ENCODE data around the gene NEK11. TPM values are rescaled to one million over a fixed set of nuclear protein-coding genes. Genes with fewer than 3 reads are reported as not detected.

NEK11 gene
- total and polyA plus RNA-seq, 4 donors = 2.4 to 14.5 (median 4.5) TPM

DNA sequence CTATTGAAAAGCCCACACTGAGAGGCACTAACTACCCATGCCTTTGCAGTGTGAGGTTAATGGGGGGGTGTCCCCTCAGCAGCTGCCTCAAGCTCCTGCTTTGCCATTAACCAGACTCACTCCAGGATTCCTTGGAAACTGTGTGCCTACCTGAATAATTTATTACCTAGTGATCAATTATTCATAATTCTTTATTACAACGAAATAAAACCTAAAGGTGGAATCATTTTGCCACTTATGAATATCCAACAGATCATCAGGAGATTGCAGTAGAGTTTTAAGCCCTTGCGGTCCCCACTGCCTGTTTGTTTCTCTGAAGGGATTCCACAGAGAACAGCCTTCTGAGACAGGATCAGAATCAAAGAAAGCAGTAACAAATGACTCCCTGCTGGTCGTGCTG is 23.3 kb downstream of the NEK11 start:
- no peaks in the 10 kb centered on the region for H3K9me3 ChIP-seq (ENCODE audit: control insufficient read depth, low read length)
- H3K27me3 ChIP-seq (ENCODE audit: control insufficient read depth in 1 of 2, insufficient read depth in 2 of 2, low read length in 1 of 2) = no peaks in the 10 kb centered on the region
- no peaks in the 10 kb centered on the region for H3K36me3 ChIP-seq (ENCODE audit: control insufficient read depth in 1 of 2, insufficient read depth in 2 of 2, low read length in 1 of 2)
- no peak for DNase-seq
- no peak overlapping the region for H3K4me3 ChIP-seq (ENCODE audit: low read length in 2 of 2)
- ATAC-seq (ENCODE audit: low FRiP score) = no peak
- 70 to 73% methylated on average over 3 of the region's 3 CpGs for WGBS, 2 donors
- H3K27ac ChIP-seq (ENCODE audit: low read depth in 1 of 2, low read length in 2 of 2) = no peak overlapping the region
- intact Hi-C loops (cut with DNase I) = no loop called here
- no peaks in the 10 kb centered on the region for H3K4me1 ChIP-seq (ENCODE audit: control insufficient read depth in 1 of 2, insufficient read depth in 2 of 2, low read length in 2 of 2)

DNA sequence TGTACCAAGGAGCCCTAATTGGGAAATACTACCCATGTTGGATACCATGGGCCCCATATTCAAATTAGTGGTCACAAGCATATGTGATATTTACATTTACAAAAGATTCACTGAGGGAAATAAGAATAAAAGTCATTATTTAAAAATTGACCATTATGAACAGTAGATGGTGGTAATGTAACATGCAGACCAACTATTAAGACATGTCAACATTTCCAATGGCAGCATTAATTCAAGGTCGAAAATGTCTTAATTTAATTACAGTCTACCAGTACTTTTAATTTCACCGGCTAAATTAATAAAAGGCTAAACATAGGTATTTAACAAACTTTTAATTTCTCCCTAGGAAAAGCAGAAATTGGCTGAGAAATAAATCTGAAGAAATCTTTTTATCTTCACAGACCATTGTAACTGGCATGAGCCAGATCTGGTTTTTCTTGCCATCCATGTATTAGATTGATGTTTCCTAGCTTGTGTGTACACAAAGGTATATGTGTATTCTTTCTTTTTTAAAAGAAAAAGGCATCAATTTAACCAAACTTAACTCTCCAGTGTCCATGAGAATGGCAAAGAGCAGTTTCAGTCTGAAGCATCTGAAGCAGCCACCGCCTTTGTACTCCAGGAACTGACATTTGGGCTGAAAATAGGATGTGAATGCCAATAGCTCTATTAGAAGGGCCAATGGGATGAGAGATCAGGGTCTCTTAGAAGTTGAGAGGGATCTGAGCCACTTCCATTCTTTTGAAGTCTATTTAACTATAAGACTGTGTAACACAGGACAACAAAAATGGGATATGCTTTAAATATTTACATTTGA is 26.6 kb downstream of the NEK11 start:
- Histone ChIP-seq H3K4me1 (ENCODE audit: control insufficient read depth in 1 of 2, insufficient read depth in 2 of 2, low read length in 2 of 2) (no peaks in the 10 kb centered on the region), H3K36me3 (ENCODE audit: control insufficient read depth in 1 of 2, insufficient read depth in 2 of 2, low read length in 1 of 2) (no peaks in the 10 kb centered on the region), H3K4me3 (ENCODE audit: low read length in 2 of 2) (no peak overlapping the region), H3K9me3 (ENCODE audit: control insufficient read depth, low read length) (no peaks in the 10 kb centered on the region), H3K27me3 (ENCODE audit: control insufficient read depth in 1 of 2, insufficient read depth in 2 of 2, low read length in 1 of 2) (no peaks in the 10 kb centered on the region), H3K27ac (ENCODE audit: low read depth in 1 of 2, low read length in 2 of 2) (no peak overlapping the region)
- ATAC-seq (ENCODE audit: low FRiP score) = no peak
- intact Hi-C loops (cut with DNase I) = no loop called here
- DNase-seq = no peak
- 90% methylated on average over 3 of the region's 3 CpGs for WGBS, 2 donors

DNA sequence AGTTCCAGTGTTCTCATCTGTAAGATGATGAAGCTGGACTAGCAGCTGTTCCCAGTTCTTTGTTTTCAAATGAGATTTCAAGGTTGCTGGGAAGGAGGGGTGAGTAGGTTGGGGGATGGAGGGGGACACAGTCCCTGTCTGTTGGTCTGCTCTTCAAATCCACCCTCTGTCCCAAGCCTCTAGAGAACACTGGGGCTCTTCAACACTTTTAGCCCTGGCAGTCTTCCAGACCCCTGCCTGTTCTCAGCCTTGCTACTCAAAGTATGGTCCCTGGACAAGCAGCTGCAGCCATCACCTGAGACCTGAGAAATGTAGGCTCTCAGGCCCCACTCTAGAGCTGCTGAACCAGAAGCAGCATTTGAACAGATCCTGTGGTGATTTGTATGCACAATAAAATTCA is 41.3 kb downstream of the NEK11 start:
- no peak for ATAC-seq (ENCODE audit: low FRiP score)
- no peak for DNase-seq
- no peak overlapping the region for H3K4me3 ChIP-seq (ENCODE audit: low read length in 2 of 2)
- no peaks in the 10 kb centered on the region for H3K27me3 ChIP-seq (ENCODE audit: control insufficient read depth in 1 of 2, insufficient read depth in 2 of 2, low read length in 1 of 2)
- H3K4me1 ChIP-seq (ENCODE audit: control insufficient read depth in 1 of 2, insufficient read depth in 2 of 2, low read length in 2 of 2) = peaks cover 0 to 3% of the 10 kb centered on the region in 2 donors
- no peaks in the 10 kb centered on the region for H3K9me3 ChIP-seq (ENCODE audit: control insufficient read depth, low read length)
- H3K36me3 ChIP-seq (ENCODE audit: control insufficient read depth in 1 of 2, insufficient read depth in 2 of 2, low read length in 1 of 2) = no peaks in the 10 kb centered on the region
- no peak overlapping the region for H3K27ac ChIP-seq (ENCODE audit: low read depth in 1 of 2, low read length in 2 of 2)
- intact Hi-C loops (cut with DNase I) = no loop called here

DNA sequence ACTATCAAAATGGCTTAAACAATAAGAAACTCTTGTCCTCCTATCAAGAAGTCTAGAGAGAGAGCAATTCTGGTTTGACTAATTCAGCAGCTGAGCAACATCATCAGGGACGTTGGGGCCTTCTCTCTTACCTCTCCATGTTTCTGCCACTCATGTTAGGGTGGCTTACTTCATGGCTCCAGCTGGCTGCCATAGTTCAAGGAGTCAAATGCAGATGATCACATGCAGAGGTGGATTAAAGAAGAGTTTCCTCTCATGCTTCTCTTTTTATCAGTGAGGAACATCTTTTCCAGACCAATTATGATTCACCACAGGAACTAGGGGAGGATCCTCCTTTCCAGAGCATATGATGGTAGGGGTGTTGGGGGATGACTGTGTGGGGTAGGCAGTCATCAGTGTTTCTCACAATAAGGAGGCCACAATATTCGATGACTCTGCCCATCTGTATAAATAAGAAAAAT is 45.5 kb downstream of the NEK11 start:
- 72 to 81% methylated on average over 2 of the region's 2 CpGs for WGBS, 2 donors
- Histone ChIP-seq H3K36me3 (ENCODE audit: control insufficient read depth in 1 of 2, insufficient read depth in 2 of 2, low read length in 1 of 2) (no peaks in the 10 kb centered on the region), H3K27me3 (ENCODE audit: control insufficient read depth in 1 of 2, insufficient read depth in 2 of 2, low read length in 1 of 2) (no peaks in the 10 kb centered on the region), H3K4me1 (ENCODE audit: control insufficient read depth in 1 of 2, insufficient read depth in 2 of 2, low read length in 2 of 2) (peaks cover 0 to 3% of the 10 kb centered on the region in 2 donors), H3K27ac (ENCODE audit: low read depth in 1 of 2, low read length in 2 of 2) (no peak overlapping the region), H3K9me3 (ENCODE audit: control insufficient read depth, low read length) (no peaks in the 10 kb centered on the region), H3K4me3 (ENCODE audit: low read length in 2 of 2) (no peak overlapping the region)
- no peak for DNase-seq
- ATAC-seq (ENCODE audit: low FRiP score) = no peak
- intact Hi-C loops (cut with DNase I) = no loop called here

DNA sequence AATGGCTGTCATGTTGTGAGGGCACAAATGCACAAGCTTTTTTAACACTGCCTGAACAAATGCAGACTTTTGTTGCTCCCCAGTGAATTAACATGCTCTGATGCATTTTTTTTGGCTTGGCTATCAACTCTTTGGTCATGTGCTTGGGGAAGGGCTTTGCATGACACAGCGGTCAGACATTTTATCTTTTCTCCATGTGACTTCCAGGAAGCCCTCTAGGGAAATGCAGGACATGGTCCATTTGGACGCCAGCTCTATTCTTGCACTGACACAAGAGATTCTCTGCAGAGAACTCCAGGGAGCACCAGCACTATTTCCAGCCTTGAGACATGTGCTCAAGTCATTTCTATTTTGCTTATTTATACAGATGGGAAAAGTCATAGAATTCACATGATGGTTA is 46.2 kb downstream of the NEK11 start:
- Histone ChIP-seq H3K36me3 (ENCODE audit: control insufficient read depth in 1 of 2, insufficient read depth in 2 of 2, low read length in 1 of 2) (no peaks in the 10 kb centered on the region), H3K27me3 (ENCODE audit: control insufficient read depth in 1 of 2, insufficient read depth in 2 of 2, low read length in 1 of 2) (no peaks in the 10 kb centered on the region), H3K4me3 (ENCODE audit: low read length in 2 of 2) (no peak overlapping the region), H3K27ac (ENCODE audit: low read depth in 1 of 2, low read length in 2 of 2) (no peak overlapping the region), H3K9me3 (ENCODE audit: control insufficient read depth, low read length) (no peaks in the 10 kb centered on the region), H3K4me1 (ENCODE audit: control insufficient read depth in 1 of 2, insufficient read depth in 2 of 2, low read length in 2 of 2) (peaks cover 0 to 3% of the 10 kb centered on the region in 2 donors)
- peak; percentile 73 for ATAC-seq (ENCODE audit: low FRiP score)
- no peak for DNase-seq
- 9 to 20% methylated on average over 2 of the region's 2 CpGs for WGBS, 2 donors
- intact Hi-C loops (cut with DNase I) = no loop called here

DNA sequence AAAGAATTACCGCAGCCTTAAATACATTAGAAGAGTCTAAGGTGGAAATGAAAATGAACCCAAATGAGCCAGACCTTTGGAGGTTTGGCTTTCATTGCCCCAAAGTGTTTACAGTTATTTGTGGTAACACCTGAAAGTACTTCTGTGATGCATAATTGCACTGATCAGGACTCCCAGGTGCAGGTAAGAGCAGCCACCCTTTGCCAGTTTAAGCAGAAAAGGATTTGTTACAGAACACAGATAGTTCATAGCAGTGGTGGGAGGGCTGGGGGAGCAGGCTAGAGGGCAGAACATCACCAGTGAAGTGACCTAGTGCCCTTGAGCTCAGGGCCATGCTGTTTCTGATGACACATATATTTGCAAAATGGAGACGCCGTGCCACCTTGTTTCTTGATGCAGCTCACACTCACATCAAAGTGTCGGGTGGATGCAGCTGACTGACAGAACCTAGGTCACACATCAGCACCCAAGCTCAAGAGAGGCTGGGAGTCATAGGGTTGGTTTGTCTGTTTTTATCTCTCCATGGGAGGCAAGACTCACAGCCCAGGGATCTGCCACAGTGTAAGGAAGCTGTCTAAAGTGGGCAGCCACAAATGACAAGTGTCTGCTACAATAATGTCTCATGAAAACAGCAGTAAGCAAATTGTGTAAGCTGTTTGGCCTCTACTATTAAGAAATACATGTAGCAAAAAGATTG is 49.1 kb downstream of the NEK11 start:
- no peaks in the 10 kb centered on the region for H3K9me3 ChIP-seq (ENCODE audit: control insufficient read depth, low read length)
- 61 to 71% methylated on average over 4 of the region's 4 CpGs for whole genome bisulfite sequencing, 2 donors
- no peaks in the 10 kb centered on the region for H3K27me3 ChIP-seq (ENCODE audit: control insufficient read depth in 1 of 2, insufficient read depth in 2 of 2, low read length in 1 of 2)
- H3K4me1 ChIP-seq (ENCODE audit: control insufficient read depth in 1 of 2, insufficient read depth in 2 of 2, low read length in 2 of 2) = peaks cover 0 to 3% of the 10 kb centered on the region in 2 donors
- no peak overlapping the region for H3K4me3 ChIP-seq (ENCODE audit: low read length in 2 of 2)
- DNase-seq (no peak), ATAC-seq (ENCODE audit: low FRiP score) (no peak)
- intact Hi-C loops (cut with DNase I) = no loop called here
- H3K36me3 ChIP-seq (ENCODE audit: control insufficient read depth in 1 of 2, insufficient read depth in 2 of 2, low read length in 1 of 2) = no peaks in the 10 kb centered on the region
- no peak overlapping the region for H3K27ac ChIP-seq (ENCODE audit: low read depth in 1 of 2, low read length in 2 of 2)

DNA sequence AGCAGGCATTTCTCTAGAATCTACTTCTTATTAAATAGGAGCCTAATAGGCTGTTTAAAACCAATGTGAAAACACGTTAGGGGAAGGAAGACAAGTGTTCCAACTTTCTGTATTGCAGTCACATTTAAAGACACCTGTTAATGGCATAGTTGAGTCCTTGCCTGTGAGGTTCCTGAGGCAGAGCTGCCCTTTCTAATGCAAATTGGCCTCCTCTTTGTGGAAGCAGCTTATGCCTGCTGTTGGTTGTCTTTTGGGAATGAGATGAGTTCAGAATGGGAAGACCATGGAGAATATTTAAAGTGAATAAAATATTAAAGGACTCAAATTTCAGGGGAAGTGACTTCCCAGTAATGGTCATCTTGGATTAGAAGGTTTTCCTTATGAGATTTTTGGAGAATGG is 51.2 kb downstream of the NEK11 start:
- intact Hi-C loops (cut with DNase I) = no loop called here
- Histone ChIP-seq H3K36me3 (ENCODE audit: control insufficient read depth in 1 of 2, insufficient read depth in 2 of 2, low read length in 1 of 2) (no peaks in the 10 kb centered on the region), H3K27ac (ENCODE audit: low read depth in 1 of 2, low read length in 2 of 2) (no peak overlapping the region), H3K9me3 (ENCODE audit: control insufficient read depth, low read length) (no peaks in the 10 kb centered on the region), H3K4me1 (ENCODE audit: control insufficient read depth in 1 of 2, insufficient read depth in 2 of 2, low read length in 2 of 2) (peaks cover 0 to 2% of the 10 kb centered on the region in 2 donors), H3K4me3 (ENCODE audit: low read length in 2 of 2) (no peak overlapping the region), H3K27me3 (ENCODE audit: control insufficient read depth in 1 of 2, insufficient read depth in 2 of 2, low read length in 1 of 2) (no peaks in the 10 kb centered on the region)
- WGBS, 2 donors = 66 to 71% methylated on average over 1 of the region's 1 CpG
- no peak for DNase-seq
- no peak for ATAC-seq (ENCODE audit: low FRiP score)

DNA sequence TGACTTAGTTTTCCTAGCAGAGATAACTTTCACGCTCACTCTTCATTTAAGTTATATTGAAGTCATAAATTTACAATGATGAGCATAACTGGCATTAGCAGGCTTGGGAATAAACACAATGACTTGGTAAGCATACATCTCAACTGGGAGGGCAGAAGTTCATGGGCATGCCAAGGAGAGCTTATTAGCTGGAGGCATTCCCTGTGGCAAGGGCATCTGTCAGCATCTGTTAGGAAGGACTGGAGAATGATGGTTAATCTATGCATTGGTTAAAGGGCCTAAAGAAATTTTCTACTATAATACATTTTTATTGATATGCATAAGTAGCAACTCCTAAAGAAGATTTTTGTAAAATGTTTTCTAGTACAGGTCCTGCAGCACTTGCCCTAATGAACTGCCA is 52.4 kb downstream of the NEK11 start:
- 93 to 95% methylated on average over 1 of the region's 1 CpG for WGBS, 2 donors

DNA sequence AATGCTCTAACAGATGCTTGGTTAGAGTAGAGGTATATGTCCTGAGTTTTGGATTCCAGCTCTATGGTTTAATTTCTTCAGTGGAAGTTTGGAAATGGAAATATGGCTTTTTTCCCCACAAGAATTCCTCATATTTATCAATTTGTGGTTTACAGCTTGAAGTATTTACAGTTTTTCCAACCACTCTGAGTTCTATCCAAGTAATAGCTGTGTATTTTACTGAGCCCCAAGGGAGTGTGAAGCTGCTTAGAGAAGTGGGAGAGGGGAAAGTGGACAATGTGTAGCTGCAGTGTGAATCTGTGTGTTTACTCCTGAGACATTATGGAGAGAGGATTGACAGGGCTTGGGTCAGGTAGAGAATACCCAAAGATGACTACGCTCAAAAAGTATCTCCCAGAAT is 54.5 kb downstream of the NEK11 start:
- Histone ChIP-seq H3K27me3 (ENCODE audit: control insufficient read depth in 1 of 2, insufficient read depth in 2 of 2, low read length in 1 of 2) (no peaks in the 10 kb centered on the region), H3K4me3 (ENCODE audit: low read length in 2 of 2) (no peak overlapping the region), H3K27ac (ENCODE audit: low read depth in 1 of 2, low read length in 2 of 2) (no peak overlapping the region), H3K4me1 (ENCODE audit: control insufficient read depth in 1 of 2, insufficient read depth in 2 of 2, low read length in 2 of 2) (peaks cover 0 to 4% of the 10 kb centered on the region in 2 donors), H3K36me3 (ENCODE audit: control insufficient read depth in 1 of 2, insufficient read depth in 2 of 2, low read length in 1 of 2) (no peaks in the 10 kb centered on the region), H3K9me3 (ENCODE audit: control insufficient read depth, low read length) (no peaks in the 10 kb centered on the region)
- DNase-seq (no peak), ATAC-seq (ENCODE audit: low FRiP score) (no peak)
- 97 to 100% methylated on average over 1 of the region's 1 CpG for WGBS, 2 donors
- intact Hi-C loops (cut with DNase I) = no loop called here

More for the DNA sequence above, 52.4 kb downstream of the NEK11 start:
- Histone ChIP-seq H3K9me3 (ENCODE audit: control insufficient read depth, low read length) (no peaks in the 10 kb centered on the region), H3K4me1 (ENCODE audit: control insufficient read depth in 1 of 2, insufficient read depth in 2 of 2, low read length in 2 of 2) (peaks cover 0 to 4% of the 10 kb centered on the region in 2 donors), H3K27me3 (ENCODE audit: control insufficient read depth in 1 of 2, insufficient read depth in 2 of 2, low read length in 1 of 2) (no peaks in the 10 kb centered on the region), H3K36me3 (ENCODE audit: control insufficient read depth in 1 of 2, insufficient read depth in 2 of 2, low read length in 1 of 2) (no peaks in the 10 kb centered on the region), H3K27ac (ENCODE audit: low read depth in 1 of 2, low read length in 2 of 2) (no peak overlapping the region), H3K4me3 (ENCODE audit: low read length in 2 of 2) (no peak overlapping the region)
- ATAC-seq (ENCODE audit: low FRiP score) (no peak), DNase-seq (no peak)
- intact Hi-C loops (cut with DNase I) = no loop called here

Data from aorta (tissue), 5 donors.